Cardiac muscle cell (in vitro differentiated cells and primary cell): ENCODE data around the gene TWIST1. TPM values are rescaled to one million over a fixed set of nuclear protein-coding genes. Genes with fewer than 3 reads are reported as not detected.
A peak's percentile ranks its signal among the peaks of the same experiment; 100 is the strongest.

Experiments used
- DNase-seq, 2 donors: peaks; one replicate each; pipeline versions ENCODE4 v3.0.0 to v3.0.0-alpha.2; 2010 to 2017; ENCODE audit warnings: low read depth in 1 of 2, low spot score in 1 of 2
- H3K27ac ChIP-seq: fragments of 200-600 bp; sonication (generic); 2 replicates; pipeline ENCODE4 v1.5.1; 2016
- H3K27me3 ChIP-seq: fragments of 200-600 bp; sonication (generic); 2 replicates; pipeline ENCODE4 v1.6.0; 2016; ENCODE audit warnings: control low read depth
- H3K36me3 ChIP-seq: fragments of 200-600 bp; sonication (generic); 2 replicates; pipeline ENCODE4 v1.5.1; 2016; ENCODE audit warnings: control low read depth
- H3K4me1 ChIP-seq: fragments of 200-600 bp; sonication (generic); 2 replicates; pipeline ENCODE4 v1.8.1; 2017; ENCODE audit warnings: low read depth, mild to moderate bottlenecking, mixed run types
- H3K4me3 ChIP-seq: fragments of 200-600 bp; sonication (generic); 2 replicates; pipeline ENCODE4 v1.5.1; 2016; ENCODE audit warnings: mild to moderate bottlenecking
- H3K9me3 ChIP-seq: fragments of 200-600 bp; sonication (generic); 2 replicates; pipeline ENCODE4 v1.5.1; 2017; ENCODE audit warnings: low read depth, mild to moderate bottlenecking, control low read depth
- polyA plus RNA-seq: library from polyadenylated mRNA; unstranded; fragments of >200 nt; fragmentation: Nextera tagmentation; extraction: Ambion mirVana; gene quantifications from 2 replicates; pipeline ENCODE4 v1.2.1, GENCODE V29; 2016
- total RNA-seq: library from RNA; depleted of rRNA; stranded (reverse); fragments of >200 nt; gene quantifications from 2 replicates; pipeline ENCODE4 v1.2.3, GENCODE V29; 2016
- TF ChIP-seq, protein P1 (sequence below): IDR thresholded peaks from 2 replicates; pipeline ENCODE4 v1.5.1; 2012; ENCODE audit warnings: low read depth, mild to moderate bottlenecking, low read length

Gene TWIST1
- total and polyA plus RNA-seq, 2 experiments from 2014 or later, result 21.4 to 44.6 TPM

DNA sequence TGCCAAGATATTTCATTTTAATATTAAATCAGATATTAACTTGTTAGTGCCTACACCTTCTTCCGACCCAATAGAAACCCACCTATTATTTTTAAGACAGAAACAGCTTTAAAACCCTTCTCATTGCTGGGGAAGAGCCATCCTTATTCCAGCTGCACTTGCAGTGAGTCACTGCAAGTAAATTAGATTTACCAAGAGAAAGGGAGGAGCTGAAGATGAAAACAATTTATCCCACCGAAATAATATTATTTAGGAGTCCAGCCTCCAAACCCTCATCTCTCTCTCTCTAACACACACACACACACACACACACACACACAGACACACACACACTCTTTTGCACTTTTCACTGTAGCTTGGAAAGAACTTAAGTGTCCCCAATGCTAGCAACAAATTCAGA, 26.9 kb downstream of the TWIST1 start:
- H3K4me1 ChIP-seq, result no peaks in the 10 kb centered on the region
- TF ChIP-seq, protein P1, sequence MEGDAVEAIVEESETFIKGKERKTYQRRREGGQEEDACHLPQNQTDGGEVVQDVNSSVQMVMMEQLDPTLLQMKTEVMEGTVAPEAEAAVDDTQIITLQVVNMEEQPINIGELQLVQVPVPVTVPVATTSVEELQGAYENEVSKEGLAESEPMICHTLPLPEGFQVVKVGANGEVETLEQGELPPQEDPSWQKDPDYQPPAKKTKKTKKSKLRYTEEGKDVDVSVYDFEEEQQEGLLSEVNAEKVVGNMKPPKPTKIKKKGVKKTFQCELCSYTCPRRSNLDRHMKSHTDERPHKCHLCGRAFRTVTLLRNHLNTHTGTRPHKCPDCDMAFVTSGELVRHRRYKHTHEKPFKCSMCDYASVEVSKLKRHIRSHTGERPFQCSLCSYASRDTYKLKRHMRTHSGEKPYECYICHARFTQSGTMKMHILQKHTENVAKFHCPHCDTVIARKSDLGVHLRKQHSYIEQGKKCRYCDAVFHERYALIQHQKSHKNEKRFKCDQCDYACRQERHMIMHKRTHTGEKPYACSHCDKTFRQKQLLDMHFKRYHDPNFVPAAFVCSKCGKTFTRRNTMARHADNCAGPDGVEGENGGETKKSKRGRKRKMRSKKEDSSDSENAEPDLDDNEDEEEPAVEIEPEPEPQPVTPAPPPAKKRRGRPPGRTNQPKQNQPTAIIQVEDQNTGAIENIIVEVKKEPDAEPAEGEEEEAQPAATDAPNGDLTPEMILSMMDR, result no peak
- no peaks in the 10 kb centered on the region for H3K27me3 ChIP-seq
- no peak overlapping the region for H3K27ac ChIP-seq
- no peaks in the 10 kb centered on the region for H3K36me3 ChIP-seq
- no peak overlapping the region for H3K4me3 ChIP-seq
- H3K9me3 ChIP-seq, result no peaks in the 10 kb centered on the region
- no peak for DNase-seq

DNA sequence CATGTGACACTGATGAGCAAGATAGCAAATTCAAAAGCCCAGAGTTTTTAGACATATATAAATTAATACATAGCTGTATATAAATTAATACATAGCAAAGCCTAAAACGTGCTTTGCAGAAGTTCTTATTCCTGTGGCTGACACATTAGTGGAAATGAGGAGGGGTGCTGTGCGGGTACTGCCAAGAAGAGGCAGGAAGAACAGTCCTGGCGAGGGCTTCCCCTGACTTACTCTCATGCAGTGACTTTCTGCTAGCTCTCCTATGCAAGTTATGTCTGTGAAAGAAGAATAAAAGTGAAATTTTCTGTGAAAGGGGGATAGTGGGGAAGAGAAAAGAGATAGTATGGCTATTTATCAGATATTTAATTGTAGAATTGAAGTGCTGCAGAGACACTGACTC, 27.6 kb downstream of the TWIST1 start:
- Histone ChIP-seq H3K9me3 (no peaks in the 10 kb centered on the region), H3K4me1 (no peaks in the 10 kb centered on the region), H3K27ac (no peak overlapping the region), H3K27me3 (no peaks in the 10 kb centered on the region), H3K4me3 (no peak overlapping the region), H3K36me3 (no peaks in the 10 kb centered on the region)
- no peak for DNase-seq
- TF ChIP-seq, protein P1, result no peak

DNA sequence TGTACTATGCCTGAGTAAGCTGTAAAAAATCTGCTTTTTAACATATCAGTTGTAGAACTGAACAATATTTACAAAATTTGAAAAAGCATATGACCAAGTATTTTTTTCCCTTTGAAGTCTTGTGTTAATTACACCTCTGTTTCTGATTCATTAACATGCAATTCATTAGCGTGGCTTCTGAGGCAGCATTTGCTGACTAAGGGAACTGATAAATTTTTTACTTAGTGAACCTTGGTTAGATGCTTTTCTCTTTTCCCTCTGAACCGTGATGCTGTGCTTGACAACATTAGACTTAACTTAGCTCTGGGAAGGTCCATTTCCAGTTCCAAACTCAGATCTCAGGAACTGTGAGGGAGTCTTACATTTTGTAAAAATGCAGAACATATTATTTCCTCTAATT, 28.1 kb downstream of the TWIST1 start:
- H3K27ac ChIP-seq, result no peak overlapping the region
- no peaks in the 10 kb centered on the region for H3K9me3 ChIP-seq
- no peaks in the 10 kb centered on the region for H3K36me3 ChIP-seq
- H3K4me3 ChIP-seq, result no peak overlapping the region
- DNase-seq, result no peak
- no peaks in the 10 kb centered on the region for H3K4me1 ChIP-seq
- TF ChIP-seq, protein P1, result no peak
- H3K27me3 ChIP-seq, result no peaks in the 10 kb centered on the region

DNA sequence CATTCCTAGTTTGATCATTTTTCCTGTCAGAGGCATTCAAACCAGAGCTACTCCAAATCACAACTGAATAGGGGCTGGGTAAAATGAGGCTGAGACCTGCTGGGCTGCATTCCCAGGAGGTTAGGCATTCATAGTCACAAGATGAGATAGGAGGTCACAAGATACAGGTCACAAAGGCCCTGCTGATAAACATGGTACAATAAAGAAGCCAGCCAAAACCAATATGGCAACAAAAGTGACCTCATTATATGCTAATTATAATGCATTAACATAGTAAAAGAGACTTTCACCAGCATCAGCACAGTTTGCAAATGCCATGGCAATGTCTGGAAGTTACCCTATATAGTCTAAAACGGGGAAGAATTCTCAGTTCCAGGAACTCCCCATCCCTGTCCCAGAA, 37.3 kb downstream of the TWIST1 start:
- no peak for DNase-seq
- Histone ChIP-seq H3K4me1 (no peaks in the 10 kb centered on the region), H3K9me3 (no peaks in the 10 kb centered on the region), H3K27ac (no peak overlapping the region), H3K27me3 (no peaks in the 10 kb centered on the region), H3K4me3 (no peak overlapping the region), H3K36me3 (no peaks in the 10 kb centered on the region)
- TF ChIP-seq, protein P1, result no peak

DNA sequence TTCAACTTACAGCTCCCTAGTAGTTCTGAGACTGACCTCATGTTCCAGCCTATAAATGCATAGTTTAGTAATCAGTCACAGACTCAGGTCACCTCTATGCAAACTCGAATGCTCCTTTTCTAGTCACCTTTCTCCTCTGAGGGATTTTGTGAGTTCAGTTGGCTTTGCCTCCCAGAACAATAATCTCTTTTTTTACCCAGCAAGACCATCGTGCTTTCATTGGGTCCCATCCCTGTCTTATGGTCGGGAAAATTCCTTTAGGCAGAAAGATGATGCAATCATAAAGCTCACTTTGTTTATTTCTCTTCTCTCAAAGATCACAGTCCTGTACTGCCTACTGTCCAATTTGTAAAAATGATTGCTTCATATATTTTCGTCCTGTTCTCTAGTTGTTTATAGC, 38.4 kb downstream of the TWIST1 start:
- H3K27me3 ChIP-seq, result no peaks in the 10 kb centered on the region
- H3K9me3 ChIP-seq, result no peaks in the 10 kb centered on the region
- no peak overlapping the region for H3K27ac ChIP-seq
- no peaks in the 10 kb centered on the region for H3K36me3 ChIP-seq
- DNase-seq, result peak in 1 of 2 donors; percentile 44
- no peak overlapping the region for H3K4me3 ChIP-seq
- no peaks in the 10 kb centered on the region for H3K4me1 ChIP-seq
- TF ChIP-seq, protein P1, result no peak

DNA sequence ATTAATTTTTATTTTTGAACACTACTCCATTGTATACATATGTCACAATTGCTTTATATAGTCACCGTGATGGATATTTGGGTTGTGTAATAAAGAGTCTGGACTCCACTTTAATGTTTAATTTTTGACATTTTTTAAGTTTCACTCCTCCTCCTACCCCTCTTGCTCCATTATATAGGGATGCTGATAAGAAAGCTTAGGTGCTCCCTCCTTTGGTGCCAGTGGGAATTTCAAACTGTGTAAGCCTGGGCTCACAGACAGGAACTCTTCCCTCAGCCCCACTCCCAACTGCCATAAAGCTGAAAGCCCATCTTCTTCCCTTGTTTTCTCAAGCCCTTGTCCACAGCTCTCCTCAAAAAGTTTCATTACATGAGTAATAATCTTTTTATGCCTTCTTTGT, 47.6 kb downstream of the TWIST1 start:
- Histone ChIP-seq H3K4me3 (no peak overlapping the region), H3K27ac (no peak overlapping the region), H3K4me1 (no peaks in the 10 kb centered on the region), H3K9me3 (no peaks in the 10 kb centered on the region), H3K27me3 (no peaks in the 10 kb centered on the region), H3K36me3 (no peaks in the 10 kb centered on the region)
- TF ChIP-seq, protein P1, result no peak
- DNase-seq, result peak in 1 of 2 donors; percentile 23
